Measurements from ENCODE around the gene COQ10A. TPM values are rescaled to one million over a fixed set of nuclear protein-coding genes. Genes with fewer than 3 reads are reported as not detected.
A peak's percentile ranks its signal among the peaks of the same experiment; 100 is the strongest.
"Not testable (repeated sequence)": the region's sequence is repeated elsewhere in the genome, so short reads cannot be mapped to it uniquely, and the experiment has no call there.

Gene COQ10A
- total RNA-seq, 1 donor from 2014 or later: 7.1 TPM

DNA sequence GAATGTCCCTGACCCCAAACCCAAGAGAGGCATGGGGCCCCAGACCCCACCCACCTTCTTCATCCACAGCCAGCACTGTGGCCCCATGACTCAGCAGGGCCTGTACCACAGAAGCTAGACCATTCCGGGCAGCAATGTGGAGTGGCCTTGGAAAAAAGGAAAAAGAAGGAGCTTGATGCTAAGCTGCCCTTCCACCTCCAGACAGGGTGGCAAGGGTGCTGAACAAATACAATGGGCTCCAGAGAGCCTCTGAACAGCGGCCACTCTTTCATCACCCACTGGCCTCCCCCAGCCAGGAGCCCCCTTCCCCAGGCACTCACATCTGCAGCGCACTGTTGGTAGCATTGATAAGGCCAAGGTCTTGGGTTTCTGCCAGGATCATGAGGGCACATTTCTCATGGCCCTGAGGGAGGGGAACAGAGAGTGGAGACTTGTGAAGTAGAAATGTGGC is 23.0 kb upstream of the COQ10A start:
- no peak for DNase-seq

DNA sequence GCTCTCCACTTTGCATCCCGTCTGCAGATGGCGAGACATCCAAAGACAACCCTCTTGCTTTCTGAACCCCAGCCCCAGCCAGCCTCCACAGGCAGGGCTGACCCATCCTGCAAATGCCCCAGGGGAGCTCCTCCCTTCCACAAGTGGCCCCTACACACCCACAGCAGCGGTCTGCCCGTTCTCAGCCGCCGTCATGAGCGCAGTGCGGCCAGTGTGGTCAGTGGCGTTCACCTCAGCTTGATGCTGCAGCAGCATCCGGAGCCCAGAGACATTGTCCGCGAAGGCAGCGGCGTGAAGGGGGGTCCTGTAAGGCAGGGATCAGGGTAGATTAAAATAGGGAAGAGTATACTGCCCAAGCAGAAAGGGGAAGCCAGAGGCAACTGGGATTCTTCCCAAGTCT is 22.2 kb upstream of the COQ10A start:
- no peak for DNase-seq

DNA sequence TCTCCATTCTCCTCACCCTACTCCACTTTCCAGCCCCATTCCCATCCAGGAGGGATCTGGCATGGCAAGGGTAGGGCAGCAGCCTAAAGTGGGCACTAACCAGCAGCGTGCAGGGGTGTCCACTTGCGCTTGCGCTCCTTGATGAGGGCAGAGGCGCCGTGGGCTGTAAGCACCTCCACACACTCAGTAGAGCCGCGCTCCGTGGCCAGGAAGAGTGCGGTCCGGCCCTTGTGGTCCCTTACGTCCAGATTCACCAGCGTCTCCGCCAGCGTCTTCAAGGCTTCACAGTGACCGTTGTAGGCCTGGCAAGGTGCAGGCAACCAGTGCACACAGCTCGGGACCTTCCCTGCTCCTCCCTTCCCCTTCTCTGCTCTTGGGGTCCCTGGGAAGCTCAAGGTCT is 18.8 kb upstream of the COQ10A start:
- DNase-seq: no peak

- DNase-seq: no peak
These were observed 18.0 kb upstream of the COQ10A start for GRCh38 chr12:56248711-56249110.

DNA sequence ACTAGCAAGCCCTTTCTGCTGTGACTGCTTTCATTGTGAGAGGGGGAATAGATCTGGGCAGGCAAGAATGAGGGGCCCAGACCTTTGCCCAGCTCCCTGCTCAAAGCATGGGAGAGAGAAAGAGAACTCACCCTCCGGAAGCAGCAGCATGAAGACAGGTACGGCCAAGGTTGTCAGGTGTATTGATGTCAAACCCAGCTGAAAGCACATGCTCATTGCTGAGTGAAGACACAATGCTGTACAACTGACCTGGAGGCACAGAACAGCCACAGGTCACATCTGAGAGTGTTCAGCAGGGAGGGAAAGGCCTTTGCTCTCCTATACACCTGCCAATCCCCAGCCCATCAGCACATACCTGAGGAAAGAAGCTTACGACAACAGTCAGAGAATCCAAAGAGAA is 14.1 kb upstream of the COQ10A start:
- DNase-seq: no peak

DNA sequence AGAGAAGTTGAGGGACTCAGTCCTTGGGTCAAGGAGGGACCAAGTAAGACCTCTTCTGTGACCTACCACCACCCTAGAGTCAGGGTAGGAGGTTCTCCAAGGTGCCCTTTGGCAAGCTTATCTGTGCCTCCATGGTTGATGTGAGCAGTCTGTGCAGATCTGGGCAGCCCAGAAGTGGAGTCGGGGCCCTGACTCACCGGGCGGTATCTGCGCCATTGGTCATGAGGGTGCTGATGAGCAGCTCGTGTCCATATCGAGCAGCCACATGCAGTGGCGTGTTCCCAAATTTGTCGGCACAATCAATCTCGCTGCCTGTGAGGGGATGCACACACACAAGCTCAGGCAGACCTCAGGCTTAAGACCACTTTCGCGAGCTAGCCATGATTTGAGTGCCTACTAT is 13.7 kb upstream of the COQ10A start:
- no peak for DNase-seq

DNA sequence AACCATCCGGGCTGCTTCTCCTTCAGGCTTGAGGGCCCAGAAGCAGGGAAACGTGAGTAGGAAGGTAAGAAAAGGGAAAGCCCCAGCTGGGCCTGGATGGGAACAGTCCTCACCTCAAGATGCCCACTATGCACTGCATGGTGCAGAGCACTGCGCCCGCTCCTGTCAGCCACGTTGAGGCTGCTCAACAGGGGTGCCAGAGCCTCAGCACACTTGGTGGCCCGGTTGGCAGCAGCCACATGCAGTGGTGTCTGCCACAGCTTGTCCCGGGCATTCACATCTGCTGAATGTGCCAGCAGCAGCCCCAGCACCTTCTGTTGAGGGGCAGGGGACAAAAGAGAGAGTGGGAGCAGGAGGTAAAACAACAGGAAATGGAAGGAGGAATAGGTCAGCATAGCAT is 11.1 kb upstream of the COQ10A start:
- no peak for DNase-seq

GRCh38 chr12:56256326-56256960 is 10.3 kb upstream of the COQ10A start:
- DNase-seq: no peak

DNA sequence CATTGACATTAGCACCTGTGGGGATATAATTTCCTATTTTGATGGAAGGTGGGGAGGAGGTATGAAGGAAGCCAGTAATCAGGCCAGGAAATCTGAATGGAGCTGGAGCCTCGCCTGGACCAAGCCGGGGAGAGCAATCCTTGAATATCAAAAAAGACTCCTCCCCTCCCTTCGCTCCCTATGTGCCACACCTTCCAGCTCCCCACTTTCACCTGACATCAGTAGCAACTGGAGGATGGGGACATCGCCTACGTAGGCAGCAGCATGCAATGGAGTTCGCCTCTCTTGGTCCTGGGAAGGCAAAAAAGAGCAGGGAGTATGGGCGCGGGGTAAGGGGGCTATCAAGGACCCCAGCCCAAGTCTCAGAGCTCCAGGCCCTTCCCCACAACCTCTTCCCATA is 9.7 kb upstream of the COQ10A start:
- no peak for DNase-seq

- no peak for DNase-seq
These were observed 9.2 kb upstream of the COQ10A start for GRCh38 chr12:56257491-56258067.

GRCh38 chr12:56258068-56258819 is 8.5 kb upstream of the COQ10A start, which contains the start of gene ANKRD52:
TSS of gene ANKRD52 (minus strand) at chr12:56258384. CDS start at chr12:56258269, 115 bp downstream.
- peak; percentile 66 for DNase-seq

DNA sequence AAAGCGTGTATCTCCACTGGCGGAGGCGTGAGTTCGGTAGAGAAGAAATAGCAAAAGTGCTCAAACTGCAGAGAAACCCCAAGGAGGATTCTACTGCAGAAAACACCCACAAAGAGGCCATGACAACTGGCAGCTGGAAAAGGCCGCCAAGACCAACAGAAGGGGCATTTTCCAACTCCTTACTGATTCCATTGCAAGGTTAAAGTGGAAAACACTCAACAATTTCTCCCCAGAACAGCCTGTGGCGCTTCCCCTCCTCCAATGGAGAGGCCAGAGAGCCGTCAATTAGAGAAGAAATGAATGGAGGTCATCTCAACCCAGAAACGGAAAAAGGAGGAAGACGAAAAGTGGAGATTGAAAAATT is 7.9 kb upstream of the COQ10A start:
- DNase-seq: no peak

DNA sequence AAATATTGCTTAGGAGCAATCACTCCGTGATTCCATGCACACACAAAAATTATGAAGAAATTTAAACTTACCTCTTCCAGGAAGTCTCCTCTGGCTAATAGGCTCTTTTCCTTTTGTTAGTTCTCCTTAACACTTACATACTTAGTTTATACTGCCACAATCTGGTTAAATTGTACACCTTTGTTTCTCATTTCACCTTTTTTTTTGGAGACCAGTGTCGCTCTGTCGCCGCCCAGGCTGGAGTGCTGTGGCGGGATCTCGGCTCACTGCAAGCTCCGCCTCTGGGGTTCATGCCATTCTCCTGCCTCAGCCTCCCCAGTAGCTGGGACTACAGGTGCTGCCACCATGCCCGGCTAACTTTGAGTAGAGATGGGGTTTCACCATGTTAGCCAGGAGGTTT is 6.4 kb upstream of the COQ10A start:
- no peak for DNase-seq

DNA sequence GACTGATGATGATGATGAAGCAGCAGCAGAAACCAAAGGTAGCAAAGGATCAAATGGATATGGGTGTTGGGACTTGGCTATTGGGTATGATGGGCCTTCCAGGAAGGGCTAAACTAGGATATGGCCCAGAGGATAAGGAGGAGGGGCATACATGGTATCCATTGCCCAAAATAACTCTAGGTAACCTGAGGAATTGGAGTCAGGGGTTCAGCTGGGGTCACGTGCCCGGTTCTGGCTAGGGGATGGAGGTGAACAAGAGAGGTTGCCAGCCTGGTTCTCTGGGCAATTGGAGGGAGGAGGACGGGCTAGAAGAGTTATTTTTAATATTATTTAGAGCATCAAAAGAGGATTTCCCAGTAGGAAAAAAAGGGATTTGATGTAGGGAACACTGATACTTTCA is 5.8 kb upstream of the COQ10A start:
- DNase-seq: no peak

DNA sequence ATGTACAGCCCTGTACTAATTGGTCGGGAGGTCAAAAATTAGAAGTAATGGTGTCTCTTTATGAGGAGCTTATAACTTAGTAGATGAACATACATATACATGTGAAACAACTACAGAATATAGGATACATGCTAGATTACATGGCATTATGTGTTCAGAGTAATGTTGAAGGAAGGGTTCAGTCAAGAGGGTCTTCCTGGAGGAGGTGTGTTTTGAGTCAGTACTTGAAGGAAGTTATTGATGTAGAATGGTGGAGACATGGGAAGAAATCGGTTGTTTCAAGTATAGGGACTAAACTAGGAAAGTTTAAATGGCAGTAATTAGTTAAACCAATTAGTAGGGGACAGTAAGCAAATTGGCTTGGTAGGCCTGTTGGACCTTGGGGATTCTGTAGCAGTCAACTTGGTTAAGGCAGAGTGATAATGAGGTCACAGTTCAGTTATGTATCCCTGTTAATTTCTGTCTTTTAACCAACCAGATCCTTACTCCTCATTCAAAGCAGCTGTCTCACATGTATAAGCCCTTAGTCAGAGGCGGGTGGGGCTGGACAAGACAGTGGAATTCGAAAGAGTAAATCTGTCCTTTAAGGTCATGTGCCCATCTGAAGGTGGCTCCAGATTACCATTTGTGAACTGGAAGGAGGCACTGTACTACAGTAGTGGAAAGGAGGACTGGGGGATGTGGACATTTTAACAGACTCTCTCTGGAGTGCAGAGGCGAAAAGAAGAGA is 5.1 kb upstream of the COQ10A start:
- no peak for DNase-seq

DNA sequence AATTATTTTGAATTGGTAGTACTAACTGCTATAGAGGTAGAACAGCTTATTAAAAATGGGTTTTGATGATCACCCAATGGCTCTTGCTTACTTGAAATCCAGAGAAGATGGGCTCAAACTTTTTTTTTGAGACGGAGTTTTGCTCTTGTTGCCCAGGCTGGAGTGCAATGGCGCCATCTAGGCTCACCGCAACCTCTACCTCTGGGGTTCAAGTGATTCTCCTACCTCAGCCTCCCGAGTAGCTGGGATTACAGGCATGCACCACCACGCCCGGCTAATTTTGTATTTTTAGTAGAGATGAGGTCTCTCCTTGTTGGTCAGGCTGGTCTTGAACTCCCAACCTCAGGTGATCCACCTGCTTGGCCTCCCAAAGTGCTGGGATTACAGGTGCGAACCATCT is 3.8 kb upstream of the COQ10A start:
- DNase-seq: not testable (repeated sequence)

GRCh38 chr12:56266068-56266692 is 562 bp upstream of the COQ10A start:
- DNase-seq: not testable (repeated sequence)

DNA sequence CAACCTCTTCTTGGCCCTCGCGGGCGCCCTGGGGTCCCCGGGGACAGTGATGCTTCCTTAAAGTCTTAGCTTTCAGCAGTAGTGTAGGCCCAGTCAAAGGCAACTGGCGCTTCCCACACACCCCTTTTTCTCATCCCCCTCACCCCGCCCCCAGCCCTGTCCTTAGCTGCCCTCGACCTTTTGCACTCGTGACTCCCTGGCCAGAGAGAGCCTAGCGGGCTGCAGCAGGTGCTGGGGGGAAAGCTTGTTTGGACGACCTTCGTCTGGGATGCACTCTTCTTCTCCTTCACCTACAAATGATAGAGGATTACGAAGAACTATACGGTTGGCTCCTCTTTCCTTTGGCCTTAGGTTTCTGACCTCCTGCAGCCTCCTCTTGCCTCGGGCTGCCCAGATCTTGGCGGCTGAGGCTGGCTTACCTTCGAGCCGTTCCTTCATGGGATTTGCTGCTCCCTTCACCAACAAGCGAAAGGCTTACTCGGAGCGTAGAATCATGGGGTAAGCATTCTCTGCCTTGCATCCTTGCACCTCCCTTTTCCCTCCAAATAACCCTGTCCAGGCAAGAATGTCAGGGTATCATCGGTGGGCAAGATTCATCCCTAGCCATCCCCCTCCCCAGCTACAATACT is 815 bp downstream of the COQ10A start:
- DNase-seq: no peak

- no peak for DNase-seq
These were observed 4.3 kb downstream of the COQ10A start for GRCh38 chr12:56271031-56271430.

DNA sequence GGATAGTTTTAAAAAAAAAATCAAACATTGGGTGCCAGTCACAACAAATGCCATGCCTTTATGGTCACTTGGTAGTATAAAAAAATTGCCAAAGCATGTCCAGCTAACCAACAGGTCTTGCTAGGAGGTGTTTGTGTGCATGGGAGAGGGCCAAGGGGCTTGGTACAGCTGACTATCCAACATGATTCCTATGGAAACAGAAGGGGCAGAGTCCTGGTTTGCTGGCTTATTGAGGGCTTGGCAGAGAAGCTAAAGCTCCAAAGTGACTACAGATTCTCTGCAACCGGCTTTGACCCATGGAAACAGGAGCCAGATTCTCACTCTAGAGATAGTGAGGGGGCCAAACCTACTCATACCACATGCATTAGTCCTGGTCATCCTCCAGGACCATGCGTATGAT is 5.7 kb downstream of the COQ10A start:
- DNase-seq: not testable (repeated sequence)

GRCh38 chr12:56274299-56274698 is 7.6 kb downstream of the COQ10A start:
- DNase-seq: no peak

DNA sequence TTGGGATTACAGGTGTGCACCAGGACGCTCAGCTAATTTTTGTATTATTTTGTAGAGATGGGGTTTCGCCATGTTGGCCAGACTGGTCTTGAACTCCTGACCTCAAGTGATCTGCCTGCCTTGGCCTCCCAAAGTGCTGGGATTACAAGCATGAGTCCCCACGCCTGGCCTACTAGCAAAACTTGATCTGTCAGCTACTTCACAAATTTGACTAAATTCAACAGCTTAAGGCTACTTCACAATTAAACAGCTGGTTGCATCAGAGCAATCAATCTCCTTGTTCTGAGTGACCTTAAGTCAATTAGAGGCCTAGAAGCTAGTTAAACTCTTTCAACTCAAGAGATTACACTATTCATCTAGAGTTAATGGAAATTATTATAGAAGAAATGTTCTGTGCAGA is 12.2 kb downstream of the COQ10A start:
- no peak for DNase-seq
